ENCODE measurements around the gene GNAL.

DNA sequence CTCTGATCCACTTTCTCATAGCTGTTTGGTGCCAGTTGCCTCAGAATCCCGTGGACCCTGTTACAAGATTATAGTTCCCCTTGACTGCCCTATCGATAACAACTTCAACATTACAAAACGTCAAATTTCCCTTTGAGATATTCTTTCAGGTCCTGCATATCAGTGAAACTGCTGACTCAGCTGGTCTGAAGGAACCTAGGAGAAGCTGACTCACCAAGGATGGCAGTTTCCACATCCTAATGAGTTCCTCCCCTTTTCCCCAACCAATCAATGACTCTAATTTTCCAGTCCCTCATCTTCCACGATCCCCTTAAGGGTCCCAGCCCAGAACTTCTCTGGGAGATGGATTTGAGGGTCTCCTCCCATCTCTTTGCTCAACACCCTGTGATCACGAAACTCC, 27.6 kb upstream of the GNAL start:
- TF ChIP-seq, protein P1, sequence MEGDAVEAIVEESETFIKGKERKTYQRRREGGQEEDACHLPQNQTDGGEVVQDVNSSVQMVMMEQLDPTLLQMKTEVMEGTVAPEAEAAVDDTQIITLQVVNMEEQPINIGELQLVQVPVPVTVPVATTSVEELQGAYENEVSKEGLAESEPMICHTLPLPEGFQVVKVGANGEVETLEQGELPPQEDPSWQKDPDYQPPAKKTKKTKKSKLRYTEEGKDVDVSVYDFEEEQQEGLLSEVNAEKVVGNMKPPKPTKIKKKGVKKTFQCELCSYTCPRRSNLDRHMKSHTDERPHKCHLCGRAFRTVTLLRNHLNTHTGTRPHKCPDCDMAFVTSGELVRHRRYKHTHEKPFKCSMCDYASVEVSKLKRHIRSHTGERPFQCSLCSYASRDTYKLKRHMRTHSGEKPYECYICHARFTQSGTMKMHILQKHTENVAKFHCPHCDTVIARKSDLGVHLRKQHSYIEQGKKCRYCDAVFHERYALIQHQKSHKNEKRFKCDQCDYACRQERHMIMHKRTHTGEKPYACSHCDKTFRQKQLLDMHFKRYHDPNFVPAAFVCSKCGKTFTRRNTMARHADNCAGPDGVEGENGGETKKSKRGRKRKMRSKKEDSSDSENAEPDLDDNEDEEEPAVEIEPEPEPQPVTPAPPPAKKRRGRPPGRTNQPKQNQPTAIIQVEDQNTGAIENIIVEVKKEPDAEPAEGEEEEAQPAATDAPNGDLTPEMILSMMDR (IDR thresholded peaks at IDR 0.05) = no peak
- no peak for TF ChIP-seq EZH2 (IDR thresholded peaks at IDR 0.05)

Data from neural progenitor cell (in vitro differentiated cells).